22Rv1 (cell line): ENCODE data around the gene TBC1D22A.

Experiments
- CTCF ChIP-seq: fragments of 450-650 bp; IDR thresholded peaks from 2 replicates; pipeline ENCODE4 v1.5.1; 2017; ENCODE audit warnings: mild to moderate bottlenecking
- ZFX ChIP-seq: fragments of 450-650 bp; IDR thresholded peaks from 2 replicates; pipeline ENCODE4 v1.6.1; 2017; ENCODE audit warnings: antibody characterized with exemption, borderline replicate concordance

- TF ChIP-seq CTCF (no peak), ZFX (no peak)
Observed at GRCh38 chr22:47163856-47164513, 401.5 kb downstream of the TBC1D22A start.
